ENCODE data around the gene ORC3.

The ORC3 gene

DNA sequence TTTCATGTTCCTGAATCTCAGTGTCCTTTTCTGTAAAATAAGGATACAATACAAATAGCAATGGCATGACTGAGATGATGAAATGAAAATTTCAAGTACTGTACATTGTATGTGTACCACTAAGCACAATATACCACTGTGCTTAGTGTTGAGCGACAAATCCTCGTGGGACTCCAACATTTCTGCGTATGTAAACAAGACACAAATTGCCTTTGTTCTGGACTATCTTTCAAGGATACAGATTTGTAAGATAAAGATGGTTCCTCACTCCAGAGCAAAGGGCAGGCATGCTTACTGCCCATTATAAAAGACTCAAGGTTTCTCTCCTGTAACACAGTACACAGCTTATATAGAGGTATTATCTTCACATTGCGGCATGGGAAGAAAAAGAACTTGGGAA lies 6.1 kb upstream of the ORC3 start:
- Histone ChIP-seq H3K4me3 (ENCODE audit: low read depth, low read length) (no peak overlapping the region), H3K36me3 (peaks cover 37% of the 10 kb centered on the region), H3K27ac (no peak overlapping the region), H3K27me3 (ENCODE audit: insufficient read depth, low read depth, severe bottlenecking) (no peaks in the 10 kb centered on the region), H3K9me3 (ENCODE audit: severe bottlenecking) (no peaks in the 10 kb centered on the region)
- no peak for DNase-seq
- no peak for TF ChIP-seq CTCF (IDR thresholded peaks at IDR 0.05; ENCODE audit: low read depth, low read length)

DNA sequence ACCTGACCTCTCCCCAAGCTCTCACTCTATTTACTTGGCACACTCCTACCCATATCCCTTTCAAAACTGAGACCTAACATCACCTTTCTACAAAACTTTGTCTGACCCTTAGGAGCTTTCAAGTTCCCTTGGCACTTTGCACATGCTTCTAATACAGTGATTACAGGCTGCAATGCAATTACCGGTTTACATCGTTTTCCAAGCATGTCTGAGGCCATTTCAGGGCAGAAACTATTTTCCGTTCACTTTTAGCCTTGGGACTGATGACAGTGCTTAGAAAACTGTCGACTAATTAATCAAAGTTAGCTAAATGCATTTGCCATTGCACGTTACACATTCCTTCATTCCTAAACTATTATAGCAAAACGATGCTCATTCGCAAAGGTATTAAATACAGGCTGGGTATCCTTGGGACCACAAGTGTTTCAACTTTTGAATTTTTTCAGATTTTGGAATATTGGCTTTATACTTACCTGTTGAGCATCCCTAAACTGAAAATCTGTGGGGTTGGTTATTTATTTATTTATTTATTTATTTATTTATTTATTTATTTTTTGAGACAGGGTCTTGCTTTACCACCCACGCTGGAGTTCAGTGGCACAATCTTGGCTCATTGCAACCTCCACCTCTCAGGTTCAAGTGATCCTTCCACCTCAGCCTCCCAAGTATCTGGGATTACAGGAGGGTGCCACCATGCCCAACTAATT lies 3.4 kb upstream of the ORC3 start:
- Histone ChIP-seq H3K9me3 (ENCODE audit: severe bottlenecking) (no peaks in the 10 kb centered on the region), H3K27ac (no peak overlapping the region), H3K36me3 (peaks cover 34% of the 10 kb centered on the region), H3K27me3 (ENCODE audit: insufficient read depth, low read depth, severe bottlenecking) (no peaks in the 10 kb centered on the region), H3K4me3 (ENCODE audit: low read depth, low read length) (no peak overlapping the region)
- DNase-seq = no peak
- no peak for TF ChIP-seq CTCF (IDR thresholded peaks at IDR 0.05; ENCODE audit: low read depth, low read length)

DNA sequence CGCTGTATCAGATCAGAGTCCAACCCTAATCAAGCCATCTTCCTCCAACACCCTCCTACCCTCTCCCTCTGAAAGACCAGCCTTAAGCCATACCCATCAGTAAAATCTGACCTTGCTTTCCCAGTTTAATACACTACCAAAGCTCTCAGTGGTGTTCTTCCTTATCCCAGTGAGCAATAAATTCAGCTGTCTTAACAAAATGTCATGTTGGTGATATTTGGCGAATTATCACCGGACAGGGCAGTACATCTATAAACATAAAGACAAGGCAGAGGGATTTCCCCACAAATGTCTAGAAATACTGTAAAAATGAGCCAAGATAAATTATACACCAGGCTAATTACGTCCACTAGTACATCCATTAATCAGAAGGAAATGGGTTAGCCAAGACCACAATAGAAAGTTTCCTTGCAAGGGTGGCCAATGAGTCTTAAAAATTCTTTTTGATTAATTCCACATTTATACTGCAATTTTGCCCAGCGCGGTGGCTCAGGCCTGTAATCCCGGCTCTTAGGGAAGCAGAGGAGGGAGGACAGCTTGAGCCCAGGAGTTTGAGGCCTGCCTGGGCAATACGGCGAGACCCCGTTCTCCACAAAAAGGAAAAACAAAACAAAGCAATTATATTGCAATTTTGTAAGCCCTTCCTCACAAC lies 1.1 kb upstream of the ORC3 start:
- Histone ChIP-seq H3K27me3 (ENCODE audit: insufficient read depth, low read depth, severe bottlenecking) (no peaks in the 10 kb centered on the region), H3K36me3 (peaks cover 26% of the 10 kb centered on the region), H3K4me3 (ENCODE audit: low read depth, low read length) (peak overlapping the region; percentile 99), H3K9me3 (ENCODE audit: severe bottlenecking) (no peaks in the 10 kb centered on the region), H3K27ac (peak overlapping the region; percentile 66; the same call in 1 of the 2 replicates)
- DNase-seq = no peak
- no peak for TF ChIP-seq CTCF (IDR thresholded peaks at IDR 0.05; ENCODE audit: low read depth, low read length)

DNA sequence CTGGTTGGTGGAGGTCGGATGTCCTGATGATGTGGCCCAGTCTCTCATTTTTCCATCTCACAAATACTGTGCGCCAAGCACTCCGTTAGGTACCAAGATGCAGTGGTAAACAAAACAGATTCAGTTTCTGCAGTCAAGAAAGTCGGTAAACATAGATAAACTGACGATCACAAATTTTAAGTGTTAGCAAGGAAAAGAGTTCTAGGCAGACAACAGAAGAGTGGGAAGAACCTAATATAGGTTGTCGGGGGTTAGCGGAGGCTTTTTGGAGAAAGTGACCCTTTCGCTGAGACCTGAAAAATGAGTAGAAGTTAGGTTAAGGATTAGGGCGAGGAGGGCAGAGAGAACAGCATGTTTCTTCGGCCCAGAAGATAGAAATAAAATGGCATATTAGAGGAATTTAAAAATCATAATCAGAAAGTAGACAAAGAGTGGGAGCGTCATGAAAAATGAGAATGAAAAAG lies 514 bp downstream of the ORC3 start:
- H3K9me3 ChIP-seq (ENCODE audit: severe bottlenecking) = no peaks in the 10 kb centered on the region
- peak overlapping the region; percentile 99 for H3K4me3 ChIP-seq (ENCODE audit: low read depth, low read length)
- H3K36me3 ChIP-seq = peaks cover 29% of the 10 kb centered on the region
- no peak for TF ChIP-seq CTCF (IDR thresholded peaks at IDR 0.05; ENCODE audit: low read depth, low read length)
- no peaks in the 10 kb centered on the region for H3K27me3 ChIP-seq (ENCODE audit: insufficient read depth, low read depth, severe bottlenecking)
- H3K27ac ChIP-seq = peak overlapping the region; percentile 73
- no peak for DNase-seq

DNA sequence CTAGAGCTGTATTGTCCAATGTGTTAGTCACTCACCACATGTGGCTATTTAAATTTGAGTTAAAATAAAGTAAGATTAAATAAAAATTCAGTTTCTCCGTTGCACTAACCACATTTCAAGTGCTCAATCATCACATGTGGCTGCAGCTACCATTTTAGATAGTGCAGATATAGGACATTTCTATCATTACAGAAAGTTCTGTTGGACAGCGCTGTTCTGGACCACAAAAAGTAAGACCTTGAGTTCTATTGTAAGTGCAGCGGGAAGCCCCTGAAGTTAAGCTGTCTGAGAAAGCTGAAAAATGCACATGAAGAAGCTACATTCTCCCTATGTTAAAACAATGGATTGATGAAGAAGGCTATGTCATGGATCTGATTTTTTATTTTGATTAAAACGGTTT lies 1.1 kb downstream of the ORC3 start:
- no peak for DNase-seq
- Histone ChIP-seq H3K36me3 (peaks cover 31% of the 10 kb centered on the region), H3K27ac (no peak overlapping the region)

More for the DNA sequence above, 1.1 kb downstream of the ORC3 start:
- H3K27me3 ChIP-seq (ENCODE audit: insufficient read depth, low read depth, severe bottlenecking) = no peaks in the 10 kb centered on the region
- TF ChIP-seq CTCF (IDR thresholded peaks at IDR 0.05; ENCODE audit: low read depth, low read length) = no peak
- no peaks in the 10 kb centered on the region for H3K9me3 ChIP-seq (ENCODE audit: severe bottlenecking)
- H3K4me3 ChIP-seq (ENCODE audit: low read depth, low read length) = peak overlapping the region; percentile 99
